ENCODE measurements around the gene NDUFAF7.

The NDUFAF7 gene

DNA sequence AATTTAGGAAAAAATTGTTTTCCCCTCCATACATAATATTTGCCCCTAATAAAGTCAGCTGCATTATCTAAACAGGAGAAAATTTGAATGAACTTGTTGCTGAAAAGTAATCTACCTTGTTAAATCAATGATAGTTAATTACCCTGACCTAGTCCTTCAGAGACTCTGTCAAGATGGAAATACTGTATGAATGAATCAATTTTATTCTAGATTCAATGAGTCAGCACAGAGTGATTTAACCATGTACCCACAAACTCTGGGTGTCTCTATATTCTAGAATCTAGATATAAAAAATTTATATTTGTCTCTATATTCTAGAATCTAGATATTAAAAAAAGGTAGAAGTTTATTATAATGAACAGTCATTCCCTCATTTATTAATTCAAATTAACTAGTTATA lies 36.2 kb downstream of the NDUFAF7 start:
- Histone ChIP-seq H3K79me1 (replicated peaks; ENCODE audit: low read length, poor library complexity, severe bottlenecking) (peaks cover 4% of the 10 kb centered on the region), H2AFZ (ENCODE audit: low read depth, low read length) (no peak overlapping the region), H2AK5ac (ENCODE audit: low read length, severe bottlenecking) (no peak overlapping the region), H3K4me1 (ENCODE audit: control insufficient read depth, insufficient read depth, low read depth, low read length) (no peaks in the 10 kb centered on the region), H3K14ac (ENCODE audit: low read length in 2 of 2) (no peak overlapping the region), H3K4me3 (ENCODE audit: insufficient read depth in 1 of 2, low read depth in 1 of 2, low read length in 2 of 2) (no peak overlapping the region), H3K36me3 (ENCODE audit: control insufficient read depth in 1 of 2, insufficient read depth in 2 of 2, low read depth in 1 of 2, low read length in 2 of 2) (peaks cover 9 to 94% of the 10 kb centered on the region in 2 experiments), H3K27ac (ENCODE audit: low read length, poor library complexity, severe bottlenecking) (no peak overlapping the region), H3K9me3 (ENCODE audit: control insufficient read depth, low read length) (no peaks in the 10 kb centered on the region), H3K4ac (ENCODE audit: low read depth in 1 of 2, low read length in 2 of 2) (no peak overlapping the region), H3K27me3 (ENCODE audit: control insufficient read depth in 1 of 2, insufficient read depth in 1 of 2, low read length in 2 of 2) (no peaks in the 10 kb centered on the region), H3K23ac (ENCODE audit: low read length in 2 of 2) (no peak overlapping the region), H4K91ac (ENCODE audit: low read length) (no peak overlapping the region), H3K4me2 (ENCODE audit: low read length, poor library complexity, severe bottlenecking) (no peak overlapping the region), H2BK15ac (ENCODE audit: low read depth, poor library complexity, severe bottlenecking) (no peak overlapping the region), H4K8ac (ENCODE audit: low read length) (no peak overlapping the region), H2BK5ac (ENCODE audit: low read depth, low read length, poor library complexity, severe bottlenecking) (no peak overlapping the region), H2BK120ac (ENCODE audit: low read depth, low read length) (no peak overlapping the region), H2BK12ac (ENCODE audit: low read length in 2 of 2) (no peak overlapping the region), H3K9ac (ENCODE audit: low read length) (no peak overlapping the region), H3K18ac (ENCODE audit: low read depth in 1 of 2, low read length in 2 of 2) (no peak overlapping the region)
- no peak for DNase-seq

- WGBS: 98% methylated on average over 4 of the region's 4 CpGs
Observed at GRCh38 chr2:37268111-37268510, 36.7 kb downstream of the NDUFAF7 start.

DNA sequence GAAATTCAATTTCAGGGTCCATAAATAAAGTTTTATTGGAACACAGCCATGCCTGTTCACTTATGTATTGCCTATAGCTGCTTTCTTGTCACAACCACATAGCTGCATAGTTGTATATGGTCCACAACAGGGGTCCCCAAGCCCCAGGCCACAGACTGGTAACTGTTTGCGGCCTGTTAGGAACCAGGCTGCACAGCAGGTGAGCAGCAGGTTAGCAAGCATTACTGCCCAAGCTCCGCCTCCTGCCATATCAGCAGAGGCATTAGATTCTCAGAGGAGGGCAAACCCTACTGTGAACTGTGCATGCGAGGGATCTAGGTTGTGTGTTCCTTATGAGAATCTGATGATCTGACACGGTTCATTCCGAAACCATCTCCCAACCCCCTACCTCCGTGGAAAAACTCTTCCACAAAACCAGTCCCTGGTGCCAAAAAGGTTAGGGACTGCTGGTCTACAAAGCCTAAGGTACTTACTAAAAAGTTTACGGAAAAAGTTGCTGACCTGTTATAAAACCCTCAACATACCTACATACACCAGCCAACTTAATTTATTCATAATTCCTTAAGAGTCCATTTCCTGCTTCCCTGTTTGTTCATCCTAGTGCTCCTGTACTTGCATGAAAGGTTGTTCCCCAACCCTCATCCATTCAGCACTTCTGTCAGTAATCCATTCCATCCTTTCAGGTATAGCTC lies 40.1 kb downstream of the NDUFAF7 start:
- Histone ChIP-seq H4K8ac (ENCODE audit: low read length) (no peak overlapping the region), H3K9me3 (ENCODE audit: control insufficient read depth, low read length) (no peaks in the 10 kb centered on the region), H3K4me1 (ENCODE audit: control insufficient read depth, insufficient read depth, low read depth, low read length) (no peaks in the 10 kb centered on the region), H3K23ac (ENCODE audit: low read length in 2 of 2) (no peak overlapping the region), H3K27ac (ENCODE audit: low read length, poor library complexity, severe bottlenecking) (no peak overlapping the region), H3K14ac (ENCODE audit: low read length in 2 of 2) (no peak overlapping the region), H3K79me1 (replicated peaks; ENCODE audit: low read length, poor library complexity, severe bottlenecking) (peaks cover 7% of the 10 kb centered on the region), H4K91ac (ENCODE audit: low read length) (no peak overlapping the region), H2BK12ac (ENCODE audit: low read length in 2 of 2) (no peak overlapping the region), H2BK15ac (ENCODE audit: low read depth, poor library complexity, severe bottlenecking) (no peak overlapping the region), H3K9ac (ENCODE audit: low read length) (no peak overlapping the region), H2BK5ac (ENCODE audit: low read depth, low read length, poor library complexity, severe bottlenecking) (no peak overlapping the region), H3K36me3 (ENCODE audit: control insufficient read depth in 1 of 2, insufficient read depth in 2 of 2, low read depth in 1 of 2, low read length in 2 of 2) (peaks cover 7 to 98% of the 10 kb centered on the region in 2 experiments), H3K4me2 (ENCODE audit: low read length, poor library complexity, severe bottlenecking) (no peak overlapping the region), H3K4ac (ENCODE audit: low read depth in 1 of 2, low read length in 2 of 2) (no peak overlapping the region), H2AFZ (ENCODE audit: low read depth, low read length) (no peak overlapping the region), H3K4me3 (ENCODE audit: insufficient read depth in 1 of 2, low read depth in 1 of 2, low read length in 2 of 2) (no peak overlapping the region), H3K18ac (ENCODE audit: low read depth in 1 of 2, low read length in 2 of 2) (no peak overlapping the region), H2BK120ac (ENCODE audit: low read depth, low read length) (no peak overlapping the region), H2AK5ac (ENCODE audit: low read length, severe bottlenecking) (no peak overlapping the region), H3K27me3 (ENCODE audit: control insufficient read depth in 1 of 2, insufficient read depth in 1 of 2, low read length in 2 of 2) (no peaks in the 10 kb centered on the region)
- 92% methylated on average over 6 of the region's 7 CpGs for WGBS
- no peak for DNase-seq

More at GRCh38 chr2:37268111-37268510, 36.7 kb downstream of the NDUFAF7 start:
- DNase-seq: no peak
- Histone ChIP-seq H3K27ac (ENCODE audit: low read length, poor library complexity, severe bottlenecking) (no peak overlapping the region), H2BK15ac (ENCODE audit: low read depth, poor library complexity, severe bottlenecking) (no peak overlapping the region), H4K91ac (ENCODE audit: low read length) (no peak overlapping the region), H2AK5ac (ENCODE audit: low read length, severe bottlenecking) (no peak overlapping the region), H3K14ac (ENCODE audit: low read length in 2 of 2) (no peak overlapping the region), H3K79me1 (replicated peaks; ENCODE audit: low read length, poor library complexity, severe bottlenecking) (peaks cover 4% of the 10 kb centered on the region), H3K4ac (ENCODE audit: low read depth in 1 of 2, low read length in 2 of 2) (no peak overlapping the region), H3K9me3 (ENCODE audit: control insufficient read depth, low read length) (no peaks in the 10 kb centered on the region), H2BK12ac (ENCODE audit: low read length in 2 of 2) (no peak overlapping the region), H3K36me3 (ENCODE audit: control insufficient read depth in 1 of 2, insufficient read depth in 2 of 2, low read depth in 1 of 2, low read length in 2 of 2) (peaks cover 9 to 96% of the 10 kb centered on the region in 2 experiments), H4K8ac (ENCODE audit: low read length) (no peak overlapping the region), H3K4me2 (ENCODE audit: low read length, poor library complexity, severe bottlenecking) (no peak overlapping the region), H3K27me3 (ENCODE audit: control insufficient read depth in 1 of 2, insufficient read depth in 1 of 2, low read length in 2 of 2) (no peaks in the 10 kb centered on the region), H3K9ac (ENCODE audit: low read length) (no peak overlapping the region), H2BK5ac (ENCODE audit: low read depth, low read length, poor library complexity, severe bottlenecking) (no peak overlapping the region), H2AFZ (ENCODE audit: low read depth, low read length) (no peak overlapping the region), H2BK120ac (ENCODE audit: low read depth, low read length) (no peak overlapping the region), H3K4me3 (ENCODE audit: insufficient read depth in 1 of 2, low read depth in 1 of 2, low read length in 2 of 2) (no peak overlapping the region), H3K23ac (ENCODE audit: low read length in 2 of 2) (no peak overlapping the region), H3K4me1 (ENCODE audit: control insufficient read depth, insufficient read depth, low read depth, low read length) (no peaks in the 10 kb centered on the region), H3K18ac (ENCODE audit: low read depth in 1 of 2, low read length in 2 of 2) (no peak overlapping the region)

GRCh38 chr2:37274359-37274965 lies 43.0 kb downstream of the NDUFAF7 start:
- no peak overlapping the region for H3K14ac ChIP-seq (ENCODE audit: low read length in 2 of 2)
- H4K91ac ChIP-seq (ENCODE audit: low read length): no peak overlapping the region
- no peak overlapping the region for H3K4ac ChIP-seq (ENCODE audit: low read depth in 1 of 2, low read length in 2 of 2)
- no peaks in the 10 kb centered on the region for H3K4me1 ChIP-seq (ENCODE audit: control insufficient read depth, insufficient read depth, low read depth, low read length)
- H4K8ac ChIP-seq (ENCODE audit: low read length): no peak overlapping the region
- H2BK5ac ChIP-seq (ENCODE audit: low read depth, low read length, poor library complexity, severe bottlenecking): no peak overlapping the region
- no peak overlapping the region for H3K27ac ChIP-seq (ENCODE audit: low read length, poor library complexity, severe bottlenecking)
- no peaks in the 10 kb centered on the region for H3K9me3 ChIP-seq (ENCODE audit: control insufficient read depth, low read length)
- WGBS: 92% methylated on average over 5 of the region's 6 CpGs
- no peak overlapping the region for H2BK120ac ChIP-seq (ENCODE audit: low read depth, low read length)
- no peak overlapping the region for H2AK5ac ChIP-seq (ENCODE audit: low read length, severe bottlenecking)
- no peak overlapping the region for H3K9ac ChIP-seq (ENCODE audit: low read length)
- H3K36me3 ChIP-seq (ENCODE audit: control insufficient read depth in 1 of 2, insufficient read depth in 2 of 2, low read depth in 1 of 2, low read length in 2 of 2): peaks cover 9 to 91% of the 10 kb centered on the region in 2 experiments
- peaks cover 8% of the 10 kb centered on the region for H3K79me1 ChIP-seq (replicated peaks; ENCODE audit: low read length, poor library complexity, severe bottlenecking)
- H3K4me3 ChIP-seq (ENCODE audit: insufficient read depth in 1 of 2, low read depth in 1 of 2, low read length in 2 of 2): no peak overlapping the region
- no peaks in the 10 kb centered on the region for H3K27me3 ChIP-seq (ENCODE audit: control insufficient read depth in 1 of 2, insufficient read depth in 1 of 2, low read length in 2 of 2)
- no peak overlapping the region for H2AFZ ChIP-seq (ENCODE audit: low read depth, low read length)
- no peak overlapping the region for H3K4me2 ChIP-seq (ENCODE audit: low read length, poor library complexity, severe bottlenecking)
- no peak for DNase-seq
- H3K23ac ChIP-seq (ENCODE audit: low read length in 2 of 2): no peak overlapping the region
- H3K18ac ChIP-seq (ENCODE audit: low read depth in 1 of 2, low read length in 2 of 2): no peak overlapping the region
- H2BK15ac ChIP-seq (ENCODE audit: low read depth, poor library complexity, severe bottlenecking): no peak overlapping the region
- no peak overlapping the region for H2BK12ac ChIP-seq (ENCODE audit: low read length in 2 of 2)

Data from mesenchymal stem cell (in vitro differentiated cells and primary cell).